Naive thymus-derived CD4-positive, alpha-beta T cell (primary cell): ENCODE data around the gene PHB1. TPM values are rescaled to one million over a fixed set of nuclear protein-coding genes. Genes with fewer than 3 reads are reported as not detected.

ENCODE experiments used
- ATAC-seq: fragments of 150-1000 bp; cut with Tn5 transposase; 2 replicates; pipeline ENCODE4 v1.10.0; 2021; ENCODE audit warnings: mild to moderate bottlenecking, moderate library complexity
- CTCF ChIA-PET: fragments of 350-600 bp; sonication (Branson Sonifier 250); formaldehyde crosslinking; loops from one replicate; lab custom pipeline; 2021; ENCODE audit warnings: antibody characterized with exemption; lab: Charles Lee
- POLR2A ChIA-PET: fragments of 350-600 bp; sonication (Branson Sonifier 250); formaldehyde crosslinking; loops from one replicate; lab custom pipeline; 2021; ENCODE audit warnings: antibody characterized with exemption, inconsistent platforms; lab: Charles Lee
- DNase-seq, 9 donors: peaks; one replicate each; pipeline versions ENCODE4 v3.0.0 to v3.0.0-alpha.2; 2020 to 2022; ENCODE audit warnings: mixed read lengths in 1 of 9
- H3K27ac ChIP-seq: one replicate; pipeline ENCODE4 v1.7.0; 2013; ENCODE audit warnings: mild to moderate bottlenecking, low read depth, low read length, moderate library complexity
- H3K27me3 ChIP-seq, 2 donors: one replicate each; pipeline ENCODE4 v1.7.0; 2013; ENCODE audit warnings: low read length in 2 of 2, mild to moderate bottlenecking in 2 of 2, moderate library complexity in 2 of 2; ENCODE audit not compliant: control insufficient read depth in 2 of 2, insufficient read depth in 2 of 2
- H3K36me3 ChIP-seq, 3 experiments: 1 replicate in 2 of 3; 2 replicates in 1 of 3; pipeline ENCODE4 v1.7.0; 2013; ENCODE audit warnings: low read length in 3 of 3, mild to moderate bottlenecking in 3 of 3, moderate library complexity in 1 of 3; ENCODE audit not compliant: insufficient read depth in 3 of 3, control insufficient read depth in 2 of 3
- H3K4me1 ChIP-seq, 2 donors: one replicate each; pipeline ENCODE4 v1.7.0; 2013; ENCODE audit warnings: low read length in 2 of 2, mild to moderate bottlenecking in 2 of 2, moderate library complexity in 1 of 2; ENCODE audit not compliant: control insufficient read depth in 2 of 2, insufficient read depth in 2 of 2
- H3K4me3 ChIP-seq: 2 replicates; pipeline ENCODE4 v1.7.0; 2013; ENCODE audit warnings: mild to moderate bottlenecking, low read length
- H3K9me3 ChIP-seq, 3 experiments: 1 replicate in 2 of 3; 2 replicates in 1 of 3; pipeline ENCODE4 v1.7.0; 2013; ENCODE audit warnings: low read length in 3 of 3; ENCODE audit not compliant: control insufficient read depth in 2 of 3
- H3K27ac Mint-ChIP-seq, 9 donors: one replicate each; pipeline ENCODE4 v1.8.0; 2020 to 2022; ENCODE audit warnings: mixed read lengths in 9 of 9, mild to moderate bottlenecking in 8 of 9, moderate library complexity in 5 of 9, inconsistent platforms in 2 of 9
- H3K27me3 Mint-ChIP-seq, 5 donors: one replicate each; pipeline ENCODE4 v1.8.0; 2021 to 2022; ENCODE audit warnings: mixed read lengths in 5 of 5, mild to moderate bottlenecking in 1 of 5
- H3K36me3 Mint-ChIP-seq, 5 donors: one replicate each; pipeline ENCODE4 v1.8.0; 2020 to 2022; ENCODE audit warnings: mixed read lengths in 5 of 5, mild to moderate bottlenecking in 3 of 5, inconsistent platforms in 1 of 5
- H3K4me1 Mint-ChIP-seq, 7 donors: one replicate each; pipeline ENCODE4 v1.8.0; 2020 to 2022; ENCODE audit warnings: mixed read lengths in 7 of 7, mild to moderate bottlenecking in 3 of 7, inconsistent platforms in 1 of 7
- H3K4me3 Mint-ChIP-seq, 10 donors: one replicate each; pipeline ENCODE4 v1.8.0; 2020 to 2022; ENCODE audit warnings: mild to moderate bottlenecking in 10 of 10, mixed read lengths in 10 of 10, moderate library complexity in 6 of 10, inconsistent platforms in 2 of 10
- H3K9me3 Mint-ChIP-seq, 11 donors: one replicate each; pipeline ENCODE4 v1.8.0; 2020 to 2022; ENCODE audit warnings: mixed read lengths in 11 of 11, mild to moderate bottlenecking in 4 of 11, inconsistent platforms in 1 of 11, moderate library complexity in 1 of 11
- intact Hi-C, 2 donors: fragments of 100-400 bp; cut with micrococcal nuclease; formaldehyde crosslinking; loops; one replicate each; pipeline ENCODE4 v1.15.1; 2023
- polyA plus RNA-seq, 2 donors: library from polyadenylated mRNA; unstranded; fragments of 300-500 nt; fragmentation: Illumina TruSeq; gene quantifications; one replicate each; pipeline ENCODE4 v1.2.3, GENCODE V29; 2021
- total RNA-seq, 6 experiments: library from RNA in 5 of 6; stranded (reverse) in 5 of 6; gene quantifications; 1 replicate in 5 of 6; 2 replicates in 1 of 6; pipeline ENCODE4 v1.2.3 and lab custom pipeline; 2021 to 2026

The PHB1 gene
- 100 to 1,000 TPM in 1 of 5 experiments, 10 to 100 TPM in 4; 50.0 to 186 (median 54.4) TPM for total RNA-seq
- 100 to 1,000 TPM; 144 to 165 TPM for polyA plus RNA-seq
- 28.9 reads per million, percentile 59 among the genes with 10 or more reads in this experiment for total RNA-seq (lab: John Stamatoyannopoulos, UW)

DNA sequence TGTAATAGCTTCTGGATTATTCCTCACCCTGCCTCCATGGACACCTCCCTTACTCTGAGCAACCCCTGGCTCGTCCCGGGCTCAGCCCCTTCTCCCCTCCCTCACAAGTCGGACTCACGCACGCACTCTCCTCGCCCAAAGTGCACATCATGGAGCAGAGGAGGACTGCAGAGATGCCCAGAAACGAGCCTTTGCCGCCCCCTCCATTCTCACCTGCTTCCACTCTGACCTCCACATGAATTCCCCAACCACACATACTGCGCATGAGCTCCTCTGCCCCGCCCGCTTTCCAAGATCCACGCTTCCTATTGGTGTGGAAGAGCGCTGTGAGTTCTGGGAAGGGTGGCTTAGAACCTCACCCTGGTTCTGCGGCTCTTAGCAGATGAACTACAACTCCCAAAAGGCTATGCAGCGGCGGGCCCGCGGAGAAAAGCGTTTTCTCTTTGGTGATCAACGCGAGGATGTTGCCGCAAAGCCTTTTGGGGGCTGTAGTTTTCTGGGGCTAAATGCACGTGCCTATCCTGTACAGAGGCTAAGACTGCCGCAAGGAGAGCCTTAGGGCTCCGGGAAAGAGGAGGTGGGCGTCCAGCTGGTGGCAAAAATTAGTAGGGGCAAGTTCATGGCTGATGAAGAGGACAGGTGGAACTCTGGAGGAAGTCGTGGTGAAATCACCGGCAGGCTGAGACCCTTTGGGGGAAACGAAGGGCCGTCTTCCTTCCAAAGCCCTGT, at the start of gene PHB1:
TSS of gene PHB1 (minus strand) at position 261 of the 729 bp plus-strand sequence. CDS start 1,618 bp downstream, outside the sequence.
- peak within 1 kb of the TSS; percentile 77 for H3K4me3 ChIP-seq
- ChIA-PET POLR2A (interaction anchor here (0.5 to 1.6 kb wide), 6 partner anchors 8 to 385 kb away, joined by 3 to 7 read pairs (median 4); partner anchors contain the start of gene ZNF652), CTCF (interaction anchor here (1.3 to 1.4 kb wide), 4 partner anchors 19 to 157 kb away, joined by 3 to 10 read pairs (median 4); no protein-coding TSS in a partner anchor)
- peaks cover 8% of the 10 kb centered on the region in 2 donors for H3K4me1 ChIP-seq
- no peaks in the 10 kb centered on the region for H3K9me3 ChIP-seq
- Mint-ChIP-seq H3K36me3 (peaks cover 6 to 20% (median 14%) of the 10 kb centered on the region in 5 donors), H3K27me3 (peaks cover 0 to 3% (median 0%) of the 10 kb centered on the region in 5 donors), H3K4me3 (peak within 1 kb of the TSS; percentile 92 to 99 (median 96)), H3K9me3 (no peaks in the 10 kb centered on the region), H3K27ac (peak within 1 kb of the TSS; percentile 78 to 99 (median 92)), H3K4me1 (peaks cover 11 to 30% (median 26%) of the 10 kb centered on the region in 7 donors)
- H3K36me3 ChIP-seq: peaks cover 0 to 37% (median 14%) of the 10 kb centered on the region in 3 experiments
- no peaks in the 10 kb centered on the region for H3K27me3 ChIP-seq
- peak within 1 kb of the TSS; percentile 77 for H3K27ac ChIP-seq
- DNase-seq (peak; percentile 75 to 98 (median 93)), ATAC-seq (peak; percentile 99)
- intact Hi-C loops: loop anchor here (1.0 to 10.0 kb wide), 14 partner anchors 52 to 681 kb away; partner anchors contain the start of genes ZNF652 (in 2 of the 2), ATP5MC1 (in 1 of the 2), CALCOCO2 (in 1 of the 2) and KAT7 (in 1 of the 2)

DNA sequence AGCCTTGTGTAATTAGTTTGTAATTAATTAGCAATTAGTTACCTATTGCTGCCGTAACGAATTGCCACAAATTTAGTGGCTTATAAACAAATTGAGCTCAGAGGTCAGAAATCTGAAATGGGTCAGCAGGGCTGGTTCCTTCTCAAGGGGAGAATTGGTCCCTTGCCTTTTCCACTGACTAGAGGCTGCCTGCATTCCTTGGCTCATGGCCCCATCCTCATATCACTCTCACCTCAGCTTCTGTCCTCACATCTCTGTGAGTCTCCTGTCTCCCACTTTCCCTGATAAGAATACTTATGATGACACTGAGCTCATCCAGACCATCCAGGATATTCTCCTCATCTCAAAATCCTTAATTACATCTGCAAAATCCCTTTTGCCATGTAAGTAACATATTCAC, 49.4 kb upstream of the PHB1 start:
- ATAC-seq: no peak
- Mint-ChIP-seq H3K9me3 (peaks cover 0 to 18% (median 8%) of the 10 kb centered on the region in 11 donors), H3K27me3 (peaks cover 33 to 73% (median 52%) of the 10 kb centered on the region in 5 donors), H3K36me3 (peaks cover 0 to 10% (median 0%) of the 10 kb centered on the region in 5 donors), H3K4me3 (no peak overlapping the region), H3K4me1 (peaks cover 0 to 2% (median 0%) of the 10 kb centered on the region in 7 donors), H3K27ac (no peak overlapping the region)
- Histone ChIP-seq H3K4me1 (no peaks in the 10 kb centered on the region), H3K27ac (no peak overlapping the region), H3K4me3 (no peak overlapping the region), H3K9me3 (peaks cover 0 to 13% (median 0%) of the 10 kb centered on the region in 3 experiments), H3K36me3 (no peaks in the 10 kb centered on the region), H3K27me3 (peaks cover 0 to 2% of the 10 kb centered on the region in 2 donors)
- POLR2A ChIA-PET: no interaction called here
- intact Hi-C loops: no loop called here
- DNase-seq: no peak
- CTCF ChIA-PET: no interaction called here

DNA sequence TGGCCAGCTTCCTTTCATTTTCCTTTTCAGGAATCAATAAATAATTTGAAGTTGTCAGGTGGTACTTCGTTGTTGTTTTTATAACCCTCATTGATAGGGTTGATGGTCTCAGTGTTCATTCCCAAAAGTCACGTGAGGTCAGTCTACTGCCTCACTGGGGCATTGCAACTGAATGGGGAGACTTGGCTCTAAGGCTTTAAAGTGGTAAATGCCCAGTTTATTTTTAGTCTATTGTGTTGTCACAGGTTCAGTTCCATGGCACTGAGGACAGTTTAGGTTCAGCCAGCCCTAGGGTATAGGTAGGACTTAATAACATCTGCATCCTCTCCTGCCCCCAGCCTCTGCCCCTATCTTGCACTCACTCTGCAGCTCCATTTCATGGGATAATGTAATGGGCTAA, 46.9 kb upstream of the PHB1 start:
- Mint-ChIP-seq H3K4me3 (no peak overlapping the region), H3K4me1 (no peaks in the 10 kb centered on the region), H3K27me3 (peaks cover 32 to 65% (median 48%) of the 10 kb centered on the region in 5 donors), H3K36me3 (peaks cover 0 to 10% (median 0%) of the 10 kb centered on the region in 5 donors), H3K27ac (no peak overlapping the region), H3K9me3 (peaks cover 0 to 18% (median 8%) of the 10 kb centered on the region in 11 donors)
- Histone ChIP-seq H3K9me3 (peaks cover 0 to 13% (median 0%) of the 10 kb centered on the region in 3 experiments), H3K27me3 (peaks cover 0 to 2% of the 10 kb centered on the region in 2 donors), H3K36me3 (no peaks in the 10 kb centered on the region), H3K4me1 (no peaks in the 10 kb centered on the region), H3K4me3 (no peak overlapping the region), H3K27ac (no peak overlapping the region)
- CTCF ChIA-PET: no interaction called here
- no peak for ATAC-seq
- DNase-seq: no peak
- POLR2A ChIA-PET: no interaction called here
- intact Hi-C loops: no loop called here

DNA sequence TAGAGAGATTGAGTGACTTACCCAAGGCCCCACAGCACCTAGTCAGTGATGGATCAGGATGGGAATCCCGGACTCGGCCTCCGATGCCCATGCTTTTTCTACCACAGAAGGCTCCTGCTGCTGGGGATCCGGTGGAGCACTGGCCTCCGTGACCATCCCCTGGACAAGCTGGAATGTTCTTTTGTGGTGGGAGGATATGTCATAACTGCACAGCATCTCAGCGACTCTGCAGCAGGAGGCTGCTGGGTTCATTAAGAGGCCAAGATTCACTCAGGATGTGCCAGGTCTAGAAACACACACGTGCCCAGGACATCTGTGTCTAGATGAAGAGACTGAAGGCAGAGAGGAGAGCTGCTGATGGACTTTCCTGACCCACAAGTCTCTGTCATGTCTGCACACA, 45.7 kb upstream of the PHB1 start:
- CTCF ChIA-PET: no interaction called here
- Histone ChIP-seq H3K27ac (no peak overlapping the region), H3K27me3 (peaks cover 0 to 2% of the 10 kb centered on the region in 2 donors), H3K4me1 (no peaks in the 10 kb centered on the region), H3K36me3 (no peaks in the 10 kb centered on the region), H3K4me3 (no peak overlapping the region), H3K9me3 (peaks cover 0 to 13% (median 0%) of the 10 kb centered on the region in 3 experiments)
- POLR2A ChIA-PET: no interaction called here
- no peak for DNase-seq
- intact Hi-C loops: no loop called here
- H3K36me3 Mint-ChIP-seq: peaks cover 0 to 10% (median 0%) of the 10 kb centered on the region in 5 donors
- H3K27me3 Mint-ChIP-seq: peaks cover 34 to 63% (median 57%) of the 10 kb centered on the region in 5 donors
- ATAC-seq: no peak
- no peak overlapping the region for H3K4me3 Mint-ChIP-seq
- peaks cover 0 to 18% (median 8%) of the 10 kb centered on the region in 11 donors for H3K9me3 Mint-ChIP-seq
- H3K4me1 Mint-ChIP-seq: no peaks in the 10 kb centered on the region
- no peak overlapping the region for H3K27ac Mint-ChIP-seq

DNA sequence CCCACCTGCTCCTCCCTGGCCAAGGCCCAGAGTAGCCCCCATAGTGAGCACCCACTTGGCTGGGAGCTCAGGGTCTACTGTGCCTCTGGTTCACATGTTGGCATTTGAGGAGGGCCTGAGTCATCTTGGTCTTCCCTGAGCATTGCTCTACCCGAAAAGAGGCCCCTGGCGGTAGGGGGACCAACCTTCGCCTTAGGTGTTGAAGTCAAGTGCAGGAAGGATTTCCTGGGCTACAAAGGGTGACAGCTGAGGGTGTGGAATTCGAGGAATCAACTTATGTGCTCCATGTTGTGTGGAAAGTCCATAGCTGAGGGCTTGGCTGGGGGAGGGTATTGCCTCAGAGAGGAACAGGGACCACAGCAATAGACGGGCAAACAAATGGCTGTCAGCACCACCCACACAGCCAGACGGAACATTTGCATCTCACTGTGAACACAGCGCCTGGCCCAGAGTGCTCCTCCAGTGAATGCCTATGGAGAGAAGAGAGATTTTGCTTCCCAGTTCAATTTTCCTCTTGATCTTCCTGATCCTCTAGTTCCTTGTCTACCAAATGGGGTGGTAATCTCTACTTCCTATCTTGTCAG, 44.8 kb upstream of the PHB1 start:
- Mint-ChIP-seq H3K4me3 (no peak overlapping the region), H3K27me3 (peaks cover 34 to 65% (median 58%) of the 10 kb centered on the region in 5 donors), H3K9me3 (peaks cover 0 to 16% (median 8%) of the 10 kb centered on the region in 11 donors), H3K4me1 (no peaks in the 10 kb centered on the region), H3K27ac (no peak overlapping the region), H3K36me3 (peaks cover 0 to 10% (median 0%) of the 10 kb centered on the region in 5 donors)
- Histone ChIP-seq H3K4me3 (no peak overlapping the region), H3K9me3 (peaks cover 0 to 13% (median 0%) of the 10 kb centered on the region in 3 experiments), H3K27me3 (peaks cover 0 to 2% of the 10 kb centered on the region in 2 donors), H3K27ac (no peak overlapping the region), H3K36me3 (no peaks in the 10 kb centered on the region), H3K4me1 (no peaks in the 10 kb centered on the region)
- CTCF ChIA-PET: no interaction called here
- POLR2A ChIA-PET: interaction anchor here (0.5 kb wide), 1 partner anchor 179 kb away, joined by 3 read pairs; no protein-coding TSS in a partner anchor
- DNase-seq: no peak
- intact Hi-C loops: no loop called here
- ATAC-seq: no peak
